Peyer's patch (tissue), 4 donors: Measurements from ENCODE around the gene PKD1. TPM values are rescaled to one million over a fixed set of nuclear protein-coding genes. Genes with fewer than 3 reads are reported as not detected.

Experiments used
- DNase-seq, 3 donors: peaks; one replicate each; pipeline ENCODE4 v3.0.0-alpha.2; 2017 to 2019
- H3K27ac ChIP-seq, 4 donors: fragments of 200-600 bp; sonication (generic); one replicate each; pipeline ENCODE4 v1.5.1; 2016 to 2019
- H3K27me3 ChIP-seq, 2 donors: fragments of 200-600 bp; sonication (generic); one replicate each; pipeline ENCODE4 v1.5.1; 2019
- H3K36me3 ChIP-seq, 3 donors: fragments of 200-600 bp; sonication (generic); one replicate each; pipeline ENCODE4 v1.5.1; 2016 to 2019
- H3K4me1 ChIP-seq, 4 donors: fragments of 200-600 bp; sonication (generic); one replicate each; pipeline ENCODE4 v1.5.1; 2016 to 2019
- H3K4me3 ChIP-seq, 4 donors: fragments of 200-600 bp; sonication (generic); 1 replicate in 3 of 4; 2 replicates in 1 of 4; pipeline ENCODE4 v1.5.1; 2016 to 2019; ENCODE audit warnings: mild to moderate bottlenecking in 1 of 4
- H3K9me3 ChIP-seq, 4 donors: fragments of 200-600 bp; sonication (generic); one replicate each; pipeline ENCODE4 v1.5.1; 2016 to 2019; ENCODE audit warnings: mild to moderate bottlenecking in 1 of 4
- POLR2A ChIP-seq, 2 donors: fragments of 450-650 bp; IDR thresholded peaks; one replicate each; pipeline ENCODE4 v1.5.1; 2017; ENCODE audit warnings: antibody characterized with exemption in 2 of 2, mild to moderate bottlenecking in 2 of 2, moderate library complexity in 2 of 2
- total RNA-seq, 4 donors: library from RNA; depleted of rRNA; stranded (reverse); fragments of >200 nt; gene quantifications; one replicate each; pipeline ENCODE4 v1.1.0, GENCODE V29; 2016
- TF ChIP-seq, protein P1 (sequence below), 6 experiments: fragments of 450-650 bp in 4 of 6; fragments of 200-600 bp in 2 of 6; sonication (generic) in 1 of 6; IDR thresholded peaks; one replicate each; pipeline ENCODE4 v1.5.1; 2017 to 2019; ENCODE audit warnings: antibody characterized with exemption in 6 of 6, mild to moderate bottlenecking in 3 of 6, moderate library complexity in 1 of 6

PKD1 gene
- total RNA-seq, 4 donors from 2014 or later: 64.6 to 305 (median 188) TPM

DNA sequence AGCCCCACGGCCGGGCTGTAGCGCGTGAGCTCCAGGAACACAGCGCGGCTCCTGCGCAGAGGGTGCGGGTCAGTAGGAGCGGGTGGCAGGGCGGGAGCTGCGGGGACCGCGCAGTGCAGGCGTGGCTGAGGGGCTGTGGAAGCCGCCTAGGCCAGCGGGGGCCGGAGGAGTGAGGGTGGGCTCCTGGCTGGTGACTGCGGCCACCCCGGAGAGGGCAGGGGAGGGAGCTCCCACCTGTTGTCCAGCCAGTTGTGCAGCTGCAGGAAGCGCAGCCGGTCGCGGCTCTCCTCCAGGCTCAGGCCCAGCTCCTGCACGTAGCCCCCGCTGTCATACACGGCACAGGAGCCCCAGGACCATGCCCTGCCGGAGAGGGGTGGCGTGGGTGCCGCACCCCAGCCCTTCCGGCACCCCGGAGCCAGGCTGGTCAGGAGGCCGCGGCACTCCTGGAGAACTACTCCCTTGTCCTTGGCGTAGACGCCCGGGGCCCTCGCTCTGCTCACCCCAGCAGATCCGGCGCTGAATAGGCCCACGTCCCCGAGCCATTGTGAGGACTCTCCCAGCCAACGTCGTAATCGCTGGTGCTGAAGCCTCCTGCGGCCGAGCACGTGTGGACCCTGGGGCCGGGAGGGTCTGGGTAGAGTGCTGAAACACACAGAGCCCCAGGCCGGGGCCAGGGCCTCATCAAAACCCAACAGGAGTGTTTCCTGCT lies 44.0 kb downstream of the PKD1 start:
- H3K27me3 ChIP-seq: no peaks in the 10 kb centered on the region
- peak overlapping the region; percentile 17 to 92 (median 80) for H3K27ac ChIP-seq
- H3K4me1 ChIP-seq: peaks cover 0 to 30% (median 0%) of the 10 kb centered on the region in 4 donors
- TF ChIP-seq POLR2A (IDR thresholded peaks at IDR 0.05): peak in 1 of 2 donors; percentile 41
- TF ChIP-seq, protein P1, sequence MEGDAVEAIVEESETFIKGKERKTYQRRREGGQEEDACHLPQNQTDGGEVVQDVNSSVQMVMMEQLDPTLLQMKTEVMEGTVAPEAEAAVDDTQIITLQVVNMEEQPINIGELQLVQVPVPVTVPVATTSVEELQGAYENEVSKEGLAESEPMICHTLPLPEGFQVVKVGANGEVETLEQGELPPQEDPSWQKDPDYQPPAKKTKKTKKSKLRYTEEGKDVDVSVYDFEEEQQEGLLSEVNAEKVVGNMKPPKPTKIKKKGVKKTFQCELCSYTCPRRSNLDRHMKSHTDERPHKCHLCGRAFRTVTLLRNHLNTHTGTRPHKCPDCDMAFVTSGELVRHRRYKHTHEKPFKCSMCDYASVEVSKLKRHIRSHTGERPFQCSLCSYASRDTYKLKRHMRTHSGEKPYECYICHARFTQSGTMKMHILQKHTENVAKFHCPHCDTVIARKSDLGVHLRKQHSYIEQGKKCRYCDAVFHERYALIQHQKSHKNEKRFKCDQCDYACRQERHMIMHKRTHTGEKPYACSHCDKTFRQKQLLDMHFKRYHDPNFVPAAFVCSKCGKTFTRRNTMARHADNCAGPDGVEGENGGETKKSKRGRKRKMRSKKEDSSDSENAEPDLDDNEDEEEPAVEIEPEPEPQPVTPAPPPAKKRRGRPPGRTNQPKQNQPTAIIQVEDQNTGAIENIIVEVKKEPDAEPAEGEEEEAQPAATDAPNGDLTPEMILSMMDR (IDR thresholded peaks at IDR 0.05): peak in 1 of 6 experiments; percentile 2
- H3K36me3 ChIP-seq: peaks cover 0 to 82% (median 0%) of the 10 kb centered on the region in 3 donors
- H3K9me3 ChIP-seq: no peaks in the 10 kb centered on the region
- peak overlapping the region; percentile 6 to 54 (median 32) for H3K4me3 ChIP-seq
- no peak for DNase-seq

DNA sequence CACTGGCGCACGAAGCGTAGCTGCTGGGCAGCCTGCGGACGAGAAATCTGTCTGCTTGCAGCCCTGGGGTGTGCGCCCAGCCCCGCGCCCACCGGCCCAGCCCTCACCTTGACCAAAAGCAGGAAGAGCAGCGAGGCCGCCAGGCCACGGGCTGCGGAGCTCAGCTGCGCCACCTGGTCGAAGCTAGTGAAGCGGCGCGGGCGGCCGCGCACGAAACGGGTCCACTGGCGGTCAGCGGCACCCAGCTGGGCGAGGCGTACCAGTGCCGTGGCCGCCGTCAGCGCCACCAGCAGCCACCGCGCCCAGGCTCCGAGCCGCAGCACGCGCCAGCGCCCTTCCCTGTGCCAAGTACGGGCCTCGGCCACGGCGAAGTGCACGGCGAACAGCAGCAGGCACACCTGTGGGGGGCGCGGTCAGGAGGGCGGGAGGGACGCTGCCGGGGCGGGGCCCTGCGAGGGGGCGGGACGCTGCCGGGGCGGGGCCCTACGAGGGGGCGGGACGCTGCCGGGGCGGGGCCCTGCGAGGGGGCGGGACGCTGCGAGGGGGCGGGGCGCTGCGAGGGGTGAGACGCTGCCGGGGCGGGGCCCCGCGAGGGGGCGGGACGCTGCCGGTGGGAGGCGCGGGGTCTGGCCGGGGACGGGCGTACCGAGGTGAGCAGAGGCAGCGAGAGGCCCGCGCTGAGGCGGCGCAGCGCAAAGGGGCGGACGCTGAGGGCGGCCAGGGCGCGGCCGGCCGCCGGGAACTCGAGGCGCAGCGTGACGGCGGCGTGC lies 44.7 kb downstream of the PKD1 start:
- peaks cover 0 to 30% (median 0%) of the 10 kb centered on the region in 4 donors for H3K4me1 ChIP-seq
- no peaks in the 10 kb centered on the region for H3K27me3 ChIP-seq
- TF ChIP-seq, protein P1 (IDR thresholded peaks at IDR 0.05): peak in 4 of 6 experiments; percentile 10 to 62 (median 56)
- TF ChIP-seq POLR2A (IDR thresholded peaks at IDR 0.05): peak; percentile 14 to 66
- DNase-seq: peak; percentile 51 to 96 (median 88)
- no peaks in the 10 kb centered on the region for H3K9me3 ChIP-seq
- peaks cover 0 to 82% (median 0%) of the 10 kb centered on the region in 3 donors for H3K36me3 ChIP-seq
- peak overlapping the region; percentile 6 to 54 (median 40) for H3K4me3 ChIP-seq
- H3K27ac ChIP-seq: peak overlapping the region; percentile 42 to 92 (median 80)

DNA sequence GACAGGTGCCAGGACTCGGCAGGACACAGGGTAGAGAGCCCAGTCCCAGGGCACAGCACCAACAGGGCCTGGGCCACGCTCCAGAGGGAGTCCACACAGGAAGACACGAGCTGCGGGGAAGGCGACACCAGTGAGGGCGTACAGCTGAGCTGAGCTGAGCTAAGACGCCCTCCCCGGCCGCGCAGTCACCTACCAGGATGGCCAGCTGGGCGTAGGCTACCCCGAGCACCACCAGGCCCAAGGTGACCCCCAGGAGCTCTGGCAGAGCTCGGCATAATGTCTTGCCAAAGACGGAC lies 45.3 kb downstream of the PKD1 start:
- TF ChIP-seq, protein P1 (IDR thresholded peaks at IDR 0.05): no peak
- no peak for TF ChIP-seq POLR2A (IDR thresholded peaks at IDR 0.05)
- DNase-seq: no peak
- Histone ChIP-seq H3K36me3 (peaks cover 0 to 83% (median 0%) of the 10 kb centered on the region in 3 donors), H3K4me1 (peaks cover 0 to 30% (median 0%) of the 10 kb centered on the region in 4 donors), H3K9me3 (no peaks in the 10 kb centered on the region), H3K27me3 (no peaks in the 10 kb centered on the region), H3K4me3 (peak overlapping the region in 3 of 4 donors; percentile 30 to 48 (median 37)), H3K27ac (peak overlapping the region; percentile 42 to 90 (median 78))

DNA sequence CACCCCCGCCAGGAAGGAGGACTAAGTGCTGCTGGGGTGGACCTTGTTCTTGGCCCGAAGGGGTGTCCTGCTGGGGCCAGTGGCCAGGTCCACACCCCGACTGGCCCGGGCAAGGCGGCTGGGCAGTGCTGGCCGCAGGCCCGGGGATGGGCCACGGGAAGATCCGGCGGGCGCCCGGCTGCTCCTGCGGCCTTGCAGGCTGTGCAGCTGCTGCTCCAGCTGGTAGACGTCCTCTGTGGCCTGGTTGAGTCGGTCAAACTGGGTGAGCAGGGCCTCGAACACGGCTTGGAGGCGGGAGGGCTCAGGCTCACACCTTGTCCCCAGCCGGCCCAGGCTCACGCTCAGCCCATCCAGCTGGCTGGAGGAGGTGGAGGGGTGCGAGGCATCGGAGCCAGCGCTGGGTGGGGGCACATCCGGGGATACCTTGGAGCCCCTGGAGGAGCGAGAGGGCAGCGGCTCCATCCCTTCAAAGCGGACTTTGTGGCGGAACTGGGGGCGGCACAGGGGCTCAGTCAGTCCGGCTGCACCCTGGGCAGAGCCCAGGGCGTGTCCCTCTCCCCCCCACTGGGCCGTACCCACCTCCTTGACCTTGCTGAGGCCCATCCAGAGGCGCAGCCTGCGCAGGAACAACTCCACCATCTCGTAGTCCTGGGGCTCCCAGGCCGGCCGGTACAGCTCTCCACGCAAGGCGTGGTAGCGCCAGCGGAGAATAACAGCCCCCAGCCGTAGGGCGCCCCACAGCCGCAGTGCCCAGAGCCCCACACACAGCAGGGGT lies 45.8 kb downstream of the PKD1 start:
- Histone ChIP-seq H3K4me3 (peak overlapping the region in 2 of 4 donors; percentile 37 to 48), H3K27me3 (no peaks in the 10 kb centered on the region), H3K27ac (peak overlapping the region in 3 of 4 donors; percentile 66 to 90 (median 90)), H3K36me3 (peaks cover 0 to 83% (median 0%) of the 10 kb centered on the region in 3 donors), H3K9me3 (no peaks in the 10 kb centered on the region), H3K4me1 (peaks cover 0 to 30% (median 0%) of the 10 kb centered on the region in 4 donors)
- DNase-seq: no peak
- TF ChIP-seq, protein P1 (IDR thresholded peaks at IDR 0.05): no peak
- no peak for TF ChIP-seq POLR2A (IDR thresholded peaks at IDR 0.05)

DNA sequence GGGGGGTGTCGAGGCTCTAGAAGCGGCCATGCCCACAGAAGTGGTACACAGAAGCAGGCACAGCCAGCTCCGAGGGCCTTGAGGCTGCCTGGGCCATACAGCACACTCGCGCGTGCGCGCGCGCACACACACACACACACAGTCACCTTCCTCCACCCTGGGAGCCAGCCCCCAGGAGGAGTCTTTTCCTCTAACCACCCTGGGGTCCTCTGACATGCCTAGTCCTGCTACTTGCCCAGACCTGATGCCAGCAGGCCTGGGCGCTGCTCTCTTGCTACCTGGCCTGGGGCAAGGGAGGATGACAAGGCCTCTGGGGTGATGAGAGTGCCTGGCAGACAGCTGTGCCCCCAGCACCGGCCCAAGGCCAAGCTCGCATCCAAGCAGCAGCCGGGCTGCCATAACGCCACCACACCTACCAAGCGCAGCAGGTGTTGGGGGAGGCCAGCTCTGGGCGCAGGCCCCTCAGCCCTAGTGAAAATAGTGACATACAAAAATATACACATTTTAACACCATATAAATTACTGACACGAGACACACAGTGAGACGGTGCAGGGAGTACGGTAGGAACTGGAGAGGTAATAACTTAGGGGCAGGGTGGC lies 46.8 kb downstream of the PKD1 start:
- Histone ChIP-seq H3K4me3 (no peak overlapping the region), H3K36me3 (peaks cover 0 to 83% (median 0%) of the 10 kb centered on the region in 3 donors), H3K9me3 (no peaks in the 10 kb centered on the region), H3K27ac (no peak overlapping the region), H3K4me1 (peaks cover 0 to 30% (median 0%) of the 10 kb centered on the region in 4 donors), H3K27me3 (no peaks in the 10 kb centered on the region)
- no peak for TF ChIP-seq POLR2A (IDR thresholded peaks at IDR 0.05)
- TF ChIP-seq, protein P1 (IDR thresholded peaks at IDR 0.05): no peak
- no peak for DNase-seq
